ENCODE data around the gene GPR87. TPM values are rescaled to one million over a fixed set of nuclear protein-coding genes. Genes with fewer than 3 reads are reported as not detected.
A peak's percentile ranks its signal among the peaks of the same experiment; 100 is the strongest.

GPR87 gene
- total and polyA plus RNA-seq, 2 of the 4 experiments (the other 2 are of a cell fraction), result 0.26 to 0.36 TPM

GRCh38 chr3:151331696-151332095 is 15.1 kb upstream of the GPR87 start:
- in situ Hi-C loops (cut with MboI; ENCODE audit: low sequenced_read_pairs), result no loop called here

More at GRCh38 chr3:151331696-151332095, 15.1 kb upstream of the GPR87 start:
- Histone ChIP-seq H3K36me3 (ENCODE audit: control insufficient read depth, insufficient read depth, low read length) (no peaks in the 10 kb centered on the region), H2BK15ac (ENCODE audit: low read depth, low read length) (no peak overlapping the region), H4K8ac (ENCODE audit: low read depth in 2 of 2, low read length in 2 of 2) (no peak overlapping the region), H3K27ac (ENCODE audit: insufficient read depth, low read length) (no peak overlapping the region), H3K4me1 (ENCODE audit: control insufficient read depth, insufficient read depth, low read length) (peaks cover 2% of the 10 kb centered on the region; the same call in 1 of the 2 replicates), H3K4ac (ENCODE audit: low read depth, low read length) (no peak overlapping the region), H3K14ac (replicated peaks; ENCODE audit: low read depth, low read length) (peak overlapping the region; percentile 37; the same call in 1 of the 2 replicates), H2AK5ac (ENCODE audit: low read depth, low read length) (no peak overlapping the region), H3K27me3 (ENCODE audit: control insufficient read depth, insufficient read depth, low read length) (no peaks in the 10 kb centered on the region), H3K79me1 (ENCODE audit: low read depth in 1 of 2, low read length in 2 of 2) (no peaks in the 10 kb centered on the region), H2BK120ac (ENCODE audit: low read depth, low read length) (no peak overlapping the region), H3K4me2 (ENCODE audit: low read depth, low read length) (no peak overlapping the region), H2AFZ (replicated peaks; ENCODE audit: low read length, poor library complexity) (no peak overlapping the region), H2AK9ac (replicated peaks; ENCODE audit: low read depth, low read length, poor library complexity) (no peak overlapping the region), H3K23ac (ENCODE audit: low read depth, low read length) (no peak overlapping the region), H3K9ac (ENCODE audit: low read depth, low read length) (no peak overlapping the region), H3K4me3 (ENCODE audit: insufficient read depth, low read depth, low read length) (no peak overlapping the region), H3K56ac (ENCODE audit: extremely low read depth, insufficient read depth, low read length) (no peak overlapping the region), H3K9me3 (ENCODE audit: control insufficient read depth, insufficient read depth, low read length) (no peaks in the 10 kb centered on the region), H4K5ac (ENCODE audit: low read depth, low read length) (no peak overlapping the region), H2BK20ac (ENCODE audit: low read depth, low read length) (no peak overlapping the region), H3K9me1 (ENCODE audit: insufficient read depth, low read length) (no peaks in the 10 kb centered on the region), H4K20me1 (ENCODE audit: insufficient read depth, low read length) (no peaks in the 10 kb centered on the region), H2BK5ac (ENCODE audit: low read depth, low read length, poor library complexity, severe bottlenecking) (no peak overlapping the region), H3K18ac (ENCODE audit: low read depth, low read length) (no peak overlapping the region), H4K91ac (ENCODE audit: insufficient read depth, low read depth, low read length) (no peak overlapping the region)
- TF ChIP-seq RAD21 (IDR thresholded peaks at IDR 0.05; ENCODE audit: low read length) (no peak), RCOR1 (IDR thresholded peaks at IDR 0.05; ENCODE audit: insufficient replicate concordance, low read length) (no peak), BHLHE40 (IDR thresholded peaks at IDR 0.05; ENCODE audit: low read depth, low read length) (no peak), MXI1 (IDR thresholded peaks at IDR 0.05; ENCODE audit: borderline replicate concordance, low read depth, low read length) (no peak), MAFK (IDR thresholded peaks at IDR 0.05; ENCODE audit: low read depth, low read length) (no peak), RFX5 (IDR thresholded peaks at IDR 0.05; ENCODE audit: low read depth, low read length) (no peak), SMC3 (IDR thresholded peaks at IDR 0.05; ENCODE audit: low read depth, low read length) (no peak), ELK1 (IDR thresholded peaks at IDR 0.05; ENCODE audit: borderline replicate concordance, low read depth, low read length) (no peak), CHD1 (IDR thresholded peaks at IDR 0.05; ENCODE audit: low read depth, low read length) (no peak), FOS (IDR thresholded peaks at IDR 0.05; ENCODE audit: low read depth, low read length) (no peak), CEBPB (IDR thresholded peaks at IDR 0.05; ENCODE audit: low read depth, low read length) (no peak), MAZ (IDR thresholded peaks at IDR 0.05; ENCODE audit: borderline replicate concordance, low read depth, low read length) (no peak), POLR2A (IDR thresholded peaks at IDR 0.05; ENCODE audit: low read depth, low read length) (no peak), USF2 (IDR thresholded peaks at IDR 0.05; ENCODE audit: low read depth, low read length) (no peak)
- no peak for DNase-seq
- ChIA-PET POLR2A (ENCODE audit: unreplicated experiment) (no interaction called here), CTCF (no interaction called here)
- ATAC-seq (ENCODE audit: low read depth), result no peak
- no TSS peak for BruUV-seq (replicated peaks)
- dilution Hi-C loops (cut with HindIII; ENCODE audit: low sequenced_read_pairs, unreplicated experiment) (no loop called here), intact Hi-C loops (cut with micrococcal nuclease) (no loop called here)
- WGBS, 2 experiments (ENCODE audit: extremely low coverage in 2 of 2, insufficient read length in 1 of 2), result no CpG with 5 or more reads among the region's 2 CpGs

Measured in IMR-90 (cell line).